Keratinocyte (primary cell): Measurements from ENCODE around the gene FREM2. TPM values are rescaled to one million over a fixed set of nuclear protein-coding genes. Genes with fewer than 3 reads are reported as not detected.

ENCODE experiments used
- DNase-seq: peaks from one replicate; pipeline ENCODE4 v3.0.0-alpha.2; 2011; ENCODE audit warnings: low read depth, missing footprints, low spot score
- FAIRE-seq: peaks from 2 replicates; lab custom pipeline; 2011; peaks lifted over from hg19 to GRCh38; lab: Jason Lieb, UNC
- H2AFZ ChIP-seq: 2 replicates; pipeline ENCODE4 v1.6.0; 2012; ENCODE audit warnings: low read length, control low read depth, inconsistent platforms; ENCODE audit not compliant: control insufficient read depth
- H3K27ac ChIP-seq: 2 replicates; pipeline ENCODE4 v1.5.1; 2011; ENCODE audit warnings: low read length; ENCODE audit not compliant: control insufficient read depth, insufficient read depth
- H3K27me3 ChIP-seq: 3 replicates; pipeline ENCODE4 v1.6.0; 2011; ENCODE audit warnings: low read length; ENCODE audit not compliant: control insufficient read depth, insufficient read depth; ENCODE audit errors: extremely low read depth
- H3K36me3 ChIP-seq, 2 experiments: 2 replicates in 1 of 2; 3 replicates in 1 of 2; pipeline ENCODE4 v1.5.1; 2011; ENCODE audit warnings: low read length in 2 of 2, mild to moderate bottlenecking in 1 of 2; ENCODE audit not compliant: control insufficient read depth in 2 of 2, insufficient read depth in 2 of 2; ENCODE audit errors: extremely low read depth in 1 of 2
- H3K4me1 ChIP-seq: 3 replicates; pipeline ENCODE4 v1.5.1; 2011; ENCODE audit warnings: low read length; ENCODE audit not compliant: control insufficient read depth, insufficient read depth; ENCODE audit errors: extremely low read depth
- H3K4me2 ChIP-seq: 3 replicates; pipeline ENCODE4 v1.6.0; 2011; ENCODE audit warnings: low read depth, low read length; ENCODE audit not compliant: control insufficient read depth, insufficient read depth; ENCODE audit errors: extremely low read depth
- H3K4me3 ChIP-seq, 3 experiments: fragments of 200-600 bp in 1 of 3; sonication (generic) in 1 of 3; 2 replicates in 2 of 3; 3 replicates in 1 of 3; pipeline ENCODE4 v1.5.1; 2011 to 2016; ENCODE audit warnings: low read length in 3 of 3, mild to moderate bottlenecking in 3 of 3, control low read depth in 2 of 3, inconsistent platforms in 1 of 3, low read depth in 1 of 3, mixed read lengths in 1 of 3, mixed run types in 1 of 3, moderate library complexity in 1 of 3; ENCODE audit not compliant: control insufficient read depth in 2 of 3, insufficient read depth in 2 of 3; ENCODE audit errors: extremely low read depth in 1 of 3
- H3K79me2 ChIP-seq: 2 replicates; pipeline ENCODE4 v1.6.0; 2012; ENCODE audit warnings: low read length; ENCODE audit not compliant: control insufficient read depth, insufficient read depth
- H3K9ac ChIP-seq: 3 replicates; pipeline ENCODE4 v1.6.0; 2011; ENCODE audit warnings: low read length; ENCODE audit not compliant: control insufficient read depth, insufficient read depth; ENCODE audit errors: extremely low read depth
- H3K9me1 ChIP-seq: 3 replicates; pipeline ENCODE4 v1.6.0; 2011; ENCODE audit warnings: low read length; ENCODE audit not compliant: control insufficient read depth, insufficient read depth; ENCODE audit errors: extremely low read depth
- H3K9me3 ChIP-seq: 2 replicates; pipeline ENCODE4 v1.5.1; 2012; ENCODE audit warnings: low read depth, low read length; ENCODE audit not compliant: control insufficient read depth
- H4K20me1 ChIP-seq: 3 replicates; pipeline ENCODE4 v1.6.0; 2011; ENCODE audit warnings: low read length; ENCODE audit not compliant: control insufficient read depth, insufficient read depth; ENCODE audit errors: extremely low read depth
- EZH2 ChIP-seq: IDR thresholded peaks from one replicate; pipeline ENCODE4 v1.6.1; 2012; ENCODE audit warnings: inconsistent platforms, mild to moderate bottlenecking, low read length, moderate library complexity
- dilution Hi-C: fragments of 300-500 bp; cut with MboI; formaldehyde crosslinking; loops from one replicate; pipeline ENCODE4 v1.7.0; 2020; ENCODE audit warnings: low sequenced_read_pairs; ENCODE audit not compliant: extremely low pct_ligation_motif_present
- polyA plus RNA-seq, 5 experiments: library from polyadenylated mRNA; depleted of rRNA in 3 of 5; stranded (reverse) in 3 of 5; stranded (forward) in 1 of 5; unstranded in 1 of 5; fragments of >200 nt; gene quantifications; 1 replicate in 1 of 5; 2 replicates in 3 of 5; 3 replicates in 1 of 5; pipeline versions ENCODE4 v1.2.1 to v1.2.3, GENCODE V29; 2011 to 2012; ENCODE audit warnings: missing spikeins in 2 of 5, low read depth in 1 of 5, low replicate concordance in 1 of 5
- TF ChIP-seq, protein P1 (sequence below), 3 experiments: IDR thresholded peaks in 1 of 3; conservative IDR thresholded peaks in 1 of 3; optimal IDR thresholded peaks in 1 of 3; 2 replicates in 2 of 3; 3 replicates in 1 of 3; pipeline versions ENCODE3 to v1.5.1; 2011; ENCODE audit warnings: low read length in 3 of 3, mild to moderate bottlenecking in 3 of 3, moderate library complexity in 2 of 3, control low read depth in 1 of 3, inconsistent platforms in 1 of 3; ENCODE audit not compliant: insufficient read depth in 2 of 3; ENCODE audit errors: extremely low read depth in 1 of 3

The FREM2 gene
- polyA plus RNA-seq, 1 donor (not counting 4 experiments of a cell fraction or from before 2014, with no cell fraction given): 0.01 TPM

GRCh38 chr13:38908574-38908973 is 221.7 kb downstream of the FREM2 start:
- Histone ChIP-seq H3K9me3 (no peaks in the 10 kb centered on the region), H2AFZ (no peak overlapping the region), H3K4me3 (no peak overlapping the region), H3K27me3 (no peaks in the 10 kb centered on the region), H3K79me2 (no peaks in the 10 kb centered on the region), H3K36me3 (no peaks in the 10 kb centered on the region), H4K20me1 (no peaks in the 10 kb centered on the region), H3K9me1 (no peaks in the 10 kb centered on the region), H3K9ac (no peak overlapping the region), H3K4me2 (no peak overlapping the region), H3K4me1 (peaks cover 17% of the 10 kb centered on the region), H3K27ac (no peak overlapping the region)
- no peak for DNase-seq
- dilution Hi-C loops: no loop called here
- FAIRE-seq: no peak
- TF ChIP-seq, protein P1, sequence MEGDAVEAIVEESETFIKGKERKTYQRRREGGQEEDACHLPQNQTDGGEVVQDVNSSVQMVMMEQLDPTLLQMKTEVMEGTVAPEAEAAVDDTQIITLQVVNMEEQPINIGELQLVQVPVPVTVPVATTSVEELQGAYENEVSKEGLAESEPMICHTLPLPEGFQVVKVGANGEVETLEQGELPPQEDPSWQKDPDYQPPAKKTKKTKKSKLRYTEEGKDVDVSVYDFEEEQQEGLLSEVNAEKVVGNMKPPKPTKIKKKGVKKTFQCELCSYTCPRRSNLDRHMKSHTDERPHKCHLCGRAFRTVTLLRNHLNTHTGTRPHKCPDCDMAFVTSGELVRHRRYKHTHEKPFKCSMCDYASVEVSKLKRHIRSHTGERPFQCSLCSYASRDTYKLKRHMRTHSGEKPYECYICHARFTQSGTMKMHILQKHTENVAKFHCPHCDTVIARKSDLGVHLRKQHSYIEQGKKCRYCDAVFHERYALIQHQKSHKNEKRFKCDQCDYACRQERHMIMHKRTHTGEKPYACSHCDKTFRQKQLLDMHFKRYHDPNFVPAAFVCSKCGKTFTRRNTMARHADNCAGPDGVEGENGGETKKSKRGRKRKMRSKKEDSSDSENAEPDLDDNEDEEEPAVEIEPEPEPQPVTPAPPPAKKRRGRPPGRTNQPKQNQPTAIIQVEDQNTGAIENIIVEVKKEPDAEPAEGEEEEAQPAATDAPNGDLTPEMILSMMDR (optimal IDR thresholded peaks at IDR 0.05 in 1 of 3, IDR thresholded peaks at IDR 0.05 in 1 of 3, conservative IDR thresholded peaks at IDR 0.05 in 1 of 3; ENCODE audit: extremely low read depth in 1 of 3, insufficient read depth in 2 of 3, low read length in 3 of 3): no peak
- no peak for TF ChIP-seq EZH2

GRCh38 chr13:38914070-38914469 is 227.2 kb downstream of the FREM2 start:
- H3K4me1 ChIP-seq: no peaks in the 10 kb centered on the region
- H3K4me3 ChIP-seq: no peak overlapping the region
- no peaks in the 10 kb centered on the region for H4K20me1 ChIP-seq
- dilution Hi-C loops: no loop called here
- no peak overlapping the region for H3K9ac ChIP-seq
- FAIRE-seq (no peak), DNase-seq (no peak)
- TF ChIP-seq, protein P1 (optimal IDR thresholded peaks at IDR 0.05 in 1 of 3, IDR thresholded peaks at IDR 0.05 in 1 of 3, conservative IDR thresholded peaks at IDR 0.05 in 1 of 3; ENCODE audit: extremely low read depth in 1 of 3, insufficient read depth in 2 of 3, low read length in 3 of 3): no peak
- TF ChIP-seq EZH2: no peak
- no peak overlapping the region for H2AFZ ChIP-seq
- H3K27me3 ChIP-seq: no peaks in the 10 kb centered on the region
- H3K36me3 ChIP-seq: no peaks in the 10 kb centered on the region
- no peaks in the 10 kb centered on the region for H3K9me3 ChIP-seq
- no peak overlapping the region for H3K4me2 ChIP-seq
- H3K9me1 ChIP-seq: no peaks in the 10 kb centered on the region
- H3K79me2 ChIP-seq: no peaks in the 10 kb centered on the region
- H3K27ac ChIP-seq: no peak overlapping the region
